ENCODE measurements around the gene PILRB. TPM values are rescaled to one million over a fixed set of nuclear protein-coding genes. Genes with fewer than 3 reads are reported as not detected.
"Not testable (repeated sequence)": the region's sequence is repeated elsewhere in the genome, so short reads cannot be mapped to it uniquely, and the experiment has no call there.

PILRB gene
- total RNA-seq, 1 donor from 2014 or later, result 36.8 TPM

DNA sequence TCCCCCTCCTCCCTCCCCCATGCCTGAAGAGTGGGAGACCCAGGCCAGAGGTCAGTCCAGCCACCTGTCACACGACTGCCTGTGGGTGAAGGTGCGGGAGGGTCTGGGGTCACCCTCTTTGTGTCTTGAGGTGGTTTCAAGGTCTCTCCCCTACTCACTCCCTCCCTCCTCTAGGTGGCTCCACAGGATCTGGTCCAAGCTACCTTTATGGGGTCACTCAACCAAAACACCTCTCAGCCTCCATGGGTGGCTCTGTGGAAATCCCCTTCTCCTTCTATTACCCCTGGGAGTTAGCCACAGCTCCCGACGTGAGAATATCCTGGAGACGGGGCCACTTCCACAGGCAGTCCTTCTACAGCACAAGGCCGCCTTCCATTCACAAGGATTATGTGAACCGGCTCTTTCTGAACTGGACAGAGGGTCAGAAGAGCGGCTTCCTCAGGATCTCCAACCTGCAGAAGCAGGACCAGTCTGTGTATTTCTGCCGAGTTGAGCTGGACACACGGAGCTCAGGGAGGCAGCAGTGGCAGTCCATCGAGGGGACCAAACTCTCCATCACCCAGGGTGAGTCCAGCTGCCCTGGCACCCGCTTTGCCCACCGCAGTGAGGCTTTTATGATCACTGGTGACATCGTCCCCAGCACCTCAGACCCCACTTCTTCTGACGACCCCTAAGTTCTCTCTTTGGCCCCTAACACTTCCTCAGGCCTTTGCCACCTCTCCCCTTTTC lies 16.1 kb downstream of the PILRB start:
- not testable (repeated sequence) for DNase-seq (ENCODE audit: extremely low read depth, low read depth, low spot score)

- DNase-seq (ENCODE audit: extremely low read depth, low read depth, low spot score), result no peak
Measured at GRCh38 chr7:100374601-100375000, 16.7 kb downstream of the PILRB start.

DNA sequence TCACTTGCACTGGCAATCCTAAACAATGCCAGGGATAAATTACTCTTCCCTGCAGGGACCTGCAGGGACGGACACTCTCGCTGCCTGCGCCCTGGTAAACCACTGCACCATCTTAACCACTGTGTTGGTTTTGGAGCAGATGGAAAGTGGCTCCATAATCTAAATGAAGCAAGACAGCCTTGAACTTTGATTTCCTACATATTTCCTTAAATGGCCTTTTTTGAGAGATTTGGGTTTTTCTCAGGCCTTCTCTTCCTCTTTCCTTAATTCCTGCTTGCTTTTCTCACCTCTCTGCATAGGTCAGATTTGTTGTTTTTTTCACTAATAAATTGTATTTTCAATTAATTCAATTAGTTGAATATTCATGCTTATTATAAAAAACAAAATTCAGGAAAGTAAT lies 18.1 kb downstream of the PILRB start:
- DNase-seq (ENCODE audit: extremely low read depth, low read depth, low spot score), result no peak

DNA sequence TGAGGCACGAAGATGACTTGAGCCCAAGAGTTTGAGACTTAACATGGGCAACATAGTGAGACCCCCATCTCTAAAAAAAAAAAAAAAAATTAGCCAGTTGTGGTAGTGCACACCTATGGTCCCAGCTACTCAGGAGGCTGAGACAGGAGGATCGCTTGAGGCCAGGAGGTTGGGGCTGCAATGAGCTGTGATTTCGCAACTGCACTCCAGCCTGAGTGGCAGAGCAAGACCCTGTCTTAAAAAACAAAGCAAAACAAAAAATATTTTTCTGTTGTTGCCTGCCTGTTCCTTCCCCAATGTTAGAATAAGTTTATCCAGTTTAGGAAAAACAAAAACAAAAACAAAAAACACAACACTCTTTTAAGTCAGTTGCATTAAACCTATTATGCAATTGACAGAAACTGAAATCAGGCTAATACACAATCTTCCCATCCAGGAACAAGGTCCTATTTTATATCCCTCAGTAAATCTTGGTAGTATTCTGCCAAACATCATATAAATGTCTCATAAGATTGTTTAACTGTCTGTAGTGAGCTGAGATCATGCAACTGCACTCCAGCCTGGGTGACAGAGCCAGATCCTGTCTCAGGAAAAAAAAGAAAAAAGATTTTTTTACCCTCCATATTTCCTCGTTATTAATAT lies 20.3 kb downstream of the PILRB start:
- DNase-seq (ENCODE audit: extremely low read depth, low read depth, low spot score), result no peak

DNA sequence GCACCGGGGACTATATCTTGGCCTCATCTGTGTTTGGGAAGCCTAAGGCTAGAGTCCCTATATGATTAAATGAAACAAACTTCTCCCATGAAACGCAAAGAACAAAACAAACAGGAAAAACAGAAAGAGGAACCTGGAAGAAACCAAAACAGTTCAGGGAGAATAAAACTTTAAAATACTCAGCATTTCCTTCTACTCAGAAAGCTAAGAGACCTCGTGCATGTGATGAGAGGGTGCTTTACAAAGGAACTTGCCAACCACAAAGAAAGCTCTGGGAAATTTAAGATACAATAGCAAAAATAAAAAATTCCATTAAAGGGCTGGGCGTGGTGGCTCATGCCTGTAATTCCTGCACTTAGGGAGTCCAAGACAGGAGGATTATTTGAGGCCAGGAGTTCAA lies 22.3 kb downstream of the PILRB start:
- DNase-seq (ENCODE audit: extremely low read depth, low read depth, low spot score), result no peak

- DNase-seq (ENCODE audit: extremely low read depth, low read depth, low spot score), result not testable (repeated sequence)
Measured at GRCh38 chr7:100381531-100382233, 23.8 kb downstream of the PILRB start.

DNA sequence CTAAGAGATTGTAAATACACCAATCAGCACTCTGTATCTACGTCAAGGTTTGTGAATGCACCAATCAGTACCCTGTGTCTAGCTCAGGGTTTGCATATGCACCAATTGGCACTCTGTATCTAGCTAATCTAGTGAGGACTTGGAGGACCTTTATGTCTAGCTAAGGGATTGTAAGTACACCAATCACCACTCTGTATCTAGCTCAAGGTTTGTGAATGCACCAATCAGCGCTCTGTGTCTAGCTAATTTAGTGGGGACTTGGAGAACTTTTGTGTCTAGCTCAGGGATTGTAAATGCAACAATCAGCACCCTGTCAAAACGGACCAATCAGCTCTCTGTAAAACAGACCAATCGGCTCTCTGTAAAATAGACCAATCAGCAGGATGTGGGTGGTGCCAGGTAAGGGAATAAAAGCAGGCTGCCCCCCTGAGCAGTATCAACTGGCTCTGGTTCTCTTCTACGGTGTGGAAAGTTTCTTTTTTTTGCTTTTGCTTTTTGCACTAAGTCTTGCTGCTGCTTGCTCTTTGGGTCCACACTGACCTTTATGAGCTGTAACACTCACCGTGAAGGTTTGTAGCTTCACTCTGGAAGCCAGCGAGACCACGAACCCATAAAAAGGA lies 24.4 kb downstream of the PILRB start:
- DNase-seq (ENCODE audit: extremely low read depth, low read depth, low spot score), result not testable (repeated sequence)

GRCh38 chr7:100384628-100385294 lies 26.8 kb downstream of the PILRB start:
- no peak for DNase-seq (ENCODE audit: extremely low read depth, low read depth, low spot score)

- DNase-seq (ENCODE audit: extremely low read depth, low read depth, low spot score), result no peak
Measured at GRCh38 chr7:100386940-100387339, 29.0 kb downstream of the PILRB start.

DNA sequence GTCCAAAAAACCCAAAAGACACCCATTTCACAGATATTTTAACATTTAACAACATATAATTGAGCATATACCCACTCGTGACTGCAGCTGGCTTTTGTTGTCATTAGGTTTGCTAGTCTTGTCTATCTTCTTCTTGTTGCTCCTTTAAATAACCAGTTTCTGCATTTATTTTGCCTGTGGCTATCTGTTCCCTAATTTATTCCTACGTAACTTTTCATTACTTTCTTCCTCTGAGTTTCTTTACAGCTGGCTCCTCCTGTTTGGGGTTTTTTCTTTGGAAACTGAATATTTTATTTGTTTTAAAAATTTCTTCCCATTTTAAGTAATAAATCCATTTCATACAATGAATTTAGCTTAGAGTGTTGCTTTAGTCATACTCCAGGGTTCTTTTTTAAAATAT lies 29.8 kb downstream of the PILRB start:
- DNase-seq (ENCODE audit: extremely low read depth, low read depth, low spot score), result no peak

DNA sequence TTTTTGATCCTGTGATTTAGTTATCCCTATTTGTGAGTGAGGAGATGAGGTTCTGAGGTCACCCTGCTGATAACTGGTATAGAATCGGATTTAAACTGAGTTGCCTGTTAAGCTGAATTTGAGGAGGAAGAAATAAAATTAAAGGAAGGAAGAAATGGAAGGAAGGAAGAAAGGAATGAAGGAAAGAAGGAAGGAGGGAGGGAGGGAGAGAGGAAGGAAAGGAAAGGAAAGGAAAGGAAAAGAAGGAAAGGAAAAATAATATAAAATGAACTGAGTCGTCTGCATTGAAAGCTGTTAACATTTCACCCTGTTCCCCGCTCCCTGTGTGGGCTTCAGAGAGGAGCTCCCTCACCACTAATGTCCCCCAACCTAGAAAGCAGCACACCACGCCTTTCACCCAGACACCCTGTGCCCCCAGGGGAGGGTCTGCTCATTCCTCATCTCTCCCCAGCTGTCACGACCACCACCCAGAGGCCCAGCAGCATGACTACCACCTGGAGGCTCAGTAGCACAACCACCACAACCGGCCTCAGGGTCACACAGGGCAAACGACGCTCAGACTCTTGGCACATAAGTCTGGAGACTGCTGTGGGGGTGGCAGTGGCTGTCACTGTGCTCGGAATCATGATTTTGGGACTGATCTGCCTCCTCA lies 31.6 kb downstream of the PILRB start:
- no peak for DNase-seq (ENCODE audit: extremely low read depth, low read depth, low spot score)

- no peak for DNase-seq (ENCODE audit: extremely low read depth, low read depth, low spot score)
Measured at GRCh38 chr7:100390286-100391009, 32.5 kb downstream of the PILRB start.

DNA sequence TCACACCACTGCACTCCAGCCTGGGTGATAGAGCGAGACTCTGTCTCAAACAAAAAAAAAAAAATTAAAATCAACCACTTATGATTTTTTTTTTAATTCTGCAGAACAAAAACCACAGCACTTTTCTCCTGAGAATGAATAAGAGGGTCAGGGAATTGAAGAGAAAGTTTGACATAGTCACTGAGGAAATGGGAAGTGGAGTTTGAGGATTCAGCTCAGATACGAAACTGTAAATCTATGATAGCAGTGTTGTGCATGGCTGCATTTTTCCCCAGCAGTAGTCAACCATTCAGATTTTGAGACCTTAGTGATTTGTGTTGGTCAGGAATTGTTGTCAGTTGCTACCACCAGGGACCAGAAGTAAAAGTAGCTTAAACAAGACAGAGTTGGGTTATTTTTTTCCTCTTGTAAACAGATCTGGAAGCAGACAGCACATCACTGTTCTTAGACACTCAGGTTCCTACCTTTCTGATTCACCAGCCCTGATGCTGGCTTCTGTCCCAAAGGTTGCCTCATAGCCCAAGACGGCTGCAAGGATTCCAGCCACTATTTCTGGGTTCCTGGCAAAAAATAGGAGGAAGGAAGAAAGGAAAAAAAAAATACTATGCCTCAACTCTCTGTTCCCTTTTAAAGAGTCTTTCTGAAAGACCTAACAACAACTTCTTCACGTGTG lies 35.5 kb downstream of the PILRB start:
- no peak for DNase-seq (ENCODE audit: extremely low read depth, low read depth, low spot score)

DNA sequence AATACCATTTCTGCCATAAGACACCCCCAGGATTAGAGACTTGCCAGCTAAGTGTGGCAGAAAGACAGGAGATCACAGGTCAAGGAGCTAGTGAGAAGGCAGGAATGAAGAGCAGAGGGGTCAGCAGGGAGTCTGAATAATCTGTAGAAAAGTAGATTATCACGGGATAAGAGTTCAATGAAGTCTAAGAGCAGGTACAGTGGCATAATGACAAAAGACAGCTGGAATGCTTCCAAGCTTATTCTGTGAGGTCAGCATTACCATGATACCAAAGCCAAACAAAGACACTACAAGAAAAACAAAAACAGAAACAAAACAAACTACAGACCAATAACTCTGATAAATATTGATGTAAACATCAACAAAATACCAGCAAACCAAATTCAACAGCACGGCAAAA lies 36.2 kb downstream of the PILRB start:
- DNase-seq (ENCODE audit: extremely low read depth, low read depth, low spot score), result no peak

GRCh38 chr7:100396421-100396982 lies 38.6 kb downstream of the PILRB start:
- no peak for DNase-seq (ENCODE audit: extremely low read depth, low read depth, low spot score)

DNA sequence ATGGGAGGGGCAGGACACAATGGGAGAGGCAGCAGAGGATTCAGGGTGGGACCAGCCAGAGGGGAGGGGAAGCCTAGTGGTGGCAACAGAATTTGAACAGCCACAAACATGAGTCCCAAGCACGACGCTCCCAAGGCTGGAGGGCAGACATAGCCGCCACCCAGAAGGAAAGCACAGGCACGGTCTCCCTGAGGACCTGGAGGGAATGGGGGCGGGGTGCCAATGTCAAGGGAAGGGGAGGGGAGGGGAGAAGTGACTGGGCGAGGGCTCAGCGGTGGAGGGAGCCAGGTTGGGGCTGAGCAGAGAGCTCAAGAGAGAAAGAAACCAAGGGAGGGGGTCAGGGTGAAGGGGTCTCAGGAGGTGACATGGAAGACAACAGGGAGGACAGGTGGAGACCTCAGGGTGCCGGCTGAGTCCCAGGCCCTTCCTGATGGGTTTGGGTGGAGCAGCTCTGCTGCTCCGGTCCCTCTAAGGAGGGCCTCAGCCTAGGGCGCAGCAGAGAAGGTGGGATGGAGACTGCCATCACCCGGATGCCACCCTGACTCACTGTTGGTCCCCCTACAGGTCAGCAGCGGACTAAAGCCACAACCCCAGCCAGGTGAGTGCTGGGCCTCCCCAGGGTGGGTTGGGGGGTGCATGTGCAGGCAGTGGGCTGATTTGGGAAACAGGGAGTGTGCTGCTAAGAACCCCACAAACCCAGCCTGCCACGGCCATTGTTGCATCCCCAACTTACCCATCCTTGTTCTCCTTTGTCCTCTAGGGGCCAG lies 39.6 kb downstream of the PILRB start:
- no peak for DNase-seq (ENCODE audit: extremely low read depth, low read depth, low spot score)

GRCh38 chr7:100398239-100398638 lies 40.3 kb downstream of the PILRB start:
- no peak for DNase-seq (ENCODE audit: extremely low read depth, low read depth, low spot score)

- no peak for DNase-seq (ENCODE audit: extremely low read depth, low read depth, low spot score)
Measured at GRCh38 chr7:100400041-100400440, 42.1 kb downstream of the PILRB start.
